A549 treated with AZD9567 at 1 μM for 4 hours (cell line): ENCODE data around the gene CREB5. TPM values are rescaled to one million over a fixed set of nuclear protein-coding genes. Genes with fewer than 3 reads are reported as not detected.

Experiments
- total RNA-seq: library from RNA; stranded (reverse); fragments of 200-300 nt; extraction: Qiagen RNA extraction; gene quantifications from 5 replicates; pipeline ENCODE4 v1.2.3, GENCODE V29; 2022; ENCODE audit not compliant: insufficient read depth

The CREB5 gene
- 2.0 to 5.5 TPM (median 4.5 TPM) in 5 replicates for total RNA-seq

GRCh38 chr7:28411876-28412662 lies at the start of gene CREB5:
Gene CREB5 (plus strand): TSS chr7:28412518. CDS start chr7:28412915, 397 bp downstream.

Other genes with a start within 250 kb of the CREB5 start
- gene JAZF1, start 231.7 kb upstream of the CREB5 start, total RNA-seq, result 4.2 to 9.8 TPM (median 6.0 TPM) in 5 replicates